HG02970 (cell line): ENCODE data around the gene DIP2C.
"Not testable (repeated sequence)": the region's sequence is repeated elsewhere in the genome, so short reads cannot be mapped to it uniquely, and the experiment has no call there.

Experiments
- ATAC-seq: cut with Tn5 transposase; IDR thresholded peaks from one replicate; pipeline ENCODE4 v1.9.1; 2021; ENCODE audit warnings: mild to moderate bottlenecking, moderate library complexity, moderate number of reproducible peaks; ENCODE audit not compliant: unreplicated experiment, low FRiP score

The DIP2C gene

DNA sequence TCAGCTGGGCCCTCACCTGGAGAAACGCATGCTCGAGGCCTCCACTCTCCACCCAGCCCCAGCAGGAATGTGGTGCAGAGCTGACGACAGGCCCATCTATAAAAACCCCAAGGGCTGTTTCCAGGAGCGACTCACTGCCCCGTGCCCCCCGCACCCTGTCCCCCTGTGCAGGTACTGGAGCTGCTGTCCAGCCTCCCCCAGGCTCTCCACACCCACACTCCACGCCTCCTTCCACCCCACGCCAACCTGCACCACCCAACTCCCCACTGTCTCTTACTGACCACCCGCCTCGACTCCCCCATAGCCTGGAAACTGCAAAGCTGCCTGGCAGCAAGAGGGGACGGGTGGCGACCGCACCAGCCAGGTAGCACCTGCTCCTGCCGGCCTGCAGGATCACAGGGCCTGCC lies 43.3 kb downstream of the DIP2C start:
- ATAC-seq = no peak

- no peak for ATAC-seq
Measured at GRCh38 chr10:644943-645334, 44.5 kb downstream of the DIP2C start.

GRCh38 chr10:644076-644942 lies 45.2 kb downstream of the DIP2C start:
- ATAC-seq = no peak

GRCh38 chr10:642186-642890 lies 47.1 kb downstream of the DIP2C start:
- no peak for ATAC-seq

GRCh38 chr10:641149-642010 lies 48.1 kb downstream of the DIP2C start:
- no peak for ATAC-seq

GRCh38 chr10:640673-641045 lies 48.8 kb downstream of the DIP2C start:
- no peak for ATAC-seq

DNA sequence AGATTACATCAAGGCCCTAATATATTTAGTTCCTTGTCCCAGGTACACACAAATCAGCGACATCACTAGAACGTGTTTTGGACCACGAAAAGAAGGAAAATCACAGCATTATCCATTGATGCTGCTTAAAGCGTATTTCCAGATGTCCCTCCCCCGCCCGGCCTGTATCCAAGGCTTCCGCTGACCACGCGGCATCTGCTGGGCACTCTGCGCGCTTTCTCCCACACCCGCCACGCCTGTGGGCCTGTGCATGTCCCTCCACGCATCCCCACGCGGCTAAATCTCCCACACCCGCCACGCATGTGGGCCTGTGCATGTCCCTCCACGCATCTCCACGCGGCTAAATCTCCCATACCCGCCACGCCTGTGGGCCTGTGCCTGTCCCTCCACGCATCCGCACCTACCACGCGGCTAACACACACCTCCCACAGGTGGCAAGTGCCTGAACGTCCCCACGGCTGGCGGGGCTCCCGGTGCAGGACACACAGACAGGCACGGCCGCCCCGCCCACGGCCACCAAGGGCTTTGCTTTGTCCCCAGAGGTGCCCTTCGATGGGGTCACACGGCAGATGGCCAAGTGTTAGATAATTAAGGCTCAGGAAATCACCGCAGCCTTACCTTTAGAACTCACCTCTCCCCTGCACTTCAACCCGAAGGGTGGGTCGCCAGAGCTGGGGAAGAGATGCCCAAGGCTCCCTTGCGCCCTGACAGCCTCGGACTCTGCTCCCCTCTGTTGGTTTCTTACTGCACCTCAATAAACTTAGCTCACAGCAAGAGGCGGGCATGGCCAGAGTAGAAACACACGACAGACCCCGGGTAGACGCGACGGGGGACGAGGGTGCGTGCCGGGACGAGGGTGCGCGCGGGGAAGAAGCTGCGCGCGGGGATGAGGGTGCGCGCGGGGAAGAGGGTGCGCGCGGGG lies 49.5 kb downstream of the DIP2C start:
- ATAC-seq = no peak

DNA sequence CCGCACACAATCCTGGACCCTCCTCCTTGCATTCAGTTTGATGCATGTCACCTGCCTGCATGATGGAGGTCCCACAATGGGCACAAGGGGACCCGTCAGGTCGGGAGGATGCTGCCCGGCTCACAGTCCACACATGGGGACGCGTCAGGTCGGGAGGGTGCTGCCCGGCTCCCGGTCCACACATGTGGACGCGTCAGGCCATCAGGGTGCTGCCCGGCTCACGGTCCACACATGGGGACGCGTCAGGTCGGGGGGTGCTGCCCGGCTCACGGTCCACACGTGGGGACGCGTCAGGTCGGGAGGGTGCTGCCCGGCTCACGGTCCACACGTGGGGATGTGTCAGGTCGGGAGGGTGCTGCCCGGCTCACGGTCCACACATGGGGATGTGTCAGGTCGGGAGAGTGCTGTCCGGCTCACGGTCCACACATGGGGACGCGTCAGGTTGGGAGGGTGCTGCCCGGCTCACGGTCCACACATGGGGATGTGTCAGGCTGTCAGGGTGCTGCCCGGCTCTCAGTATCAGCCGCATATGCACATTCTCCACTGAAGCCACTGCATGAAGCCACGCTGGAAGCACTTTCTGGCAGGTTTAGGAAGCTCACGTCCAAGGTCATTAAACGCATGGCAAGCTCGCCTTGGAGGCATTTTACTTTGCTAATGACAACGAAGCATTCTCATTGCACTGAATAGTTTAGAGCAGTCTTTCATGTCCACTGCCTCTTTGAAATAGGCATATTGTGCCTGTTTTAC lies 50.3 kb downstream of the DIP2C start:
- no peak for ATAC-seq

DNA sequence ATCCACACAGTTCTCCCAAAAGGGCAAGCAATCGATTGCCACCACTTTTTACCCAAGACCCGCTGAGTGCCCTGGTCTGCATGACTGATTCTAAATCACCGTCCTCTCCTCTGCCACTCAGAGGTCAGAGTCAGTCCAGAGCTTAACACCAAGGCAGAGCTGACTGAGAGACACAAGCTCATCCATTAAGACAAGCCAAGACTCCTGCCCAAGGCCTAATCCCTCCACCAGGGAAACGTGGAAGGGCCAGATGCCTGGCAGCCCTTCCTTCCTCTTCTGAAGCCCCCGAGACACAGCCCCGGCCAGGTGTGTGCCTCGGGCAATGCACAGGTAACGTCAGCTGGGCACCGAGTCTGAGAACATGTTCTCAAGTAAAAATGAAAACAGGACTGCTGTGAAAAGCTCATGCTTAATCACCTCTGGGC lies 51.7 kb downstream of the DIP2C start:
- ATAC-seq = no peak

GRCh38 chr10:637221-637620 lies 52.2 kb downstream of the DIP2C start:
- ATAC-seq = no peak

DNA sequence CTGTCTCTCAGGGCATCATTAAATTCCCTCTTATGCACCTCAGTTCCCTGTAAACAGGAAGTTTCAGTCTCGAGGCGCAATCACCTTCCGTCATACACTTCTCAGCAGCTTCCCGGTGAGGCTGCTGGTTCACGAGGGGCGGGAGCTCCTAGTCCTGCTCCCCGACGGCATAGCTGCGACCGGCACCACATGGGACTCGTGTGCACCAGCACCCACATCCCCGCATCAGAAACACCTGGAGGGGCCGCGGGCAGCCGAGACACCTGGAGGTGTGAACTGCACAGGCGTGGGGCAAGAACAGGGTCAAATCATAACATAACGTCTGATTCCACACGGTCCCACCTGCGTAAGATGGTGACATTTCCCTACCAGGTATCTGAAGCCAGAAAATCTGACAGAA lies 52.7 kb downstream of the DIP2C start:
- no peak for ATAC-seq

DNA sequence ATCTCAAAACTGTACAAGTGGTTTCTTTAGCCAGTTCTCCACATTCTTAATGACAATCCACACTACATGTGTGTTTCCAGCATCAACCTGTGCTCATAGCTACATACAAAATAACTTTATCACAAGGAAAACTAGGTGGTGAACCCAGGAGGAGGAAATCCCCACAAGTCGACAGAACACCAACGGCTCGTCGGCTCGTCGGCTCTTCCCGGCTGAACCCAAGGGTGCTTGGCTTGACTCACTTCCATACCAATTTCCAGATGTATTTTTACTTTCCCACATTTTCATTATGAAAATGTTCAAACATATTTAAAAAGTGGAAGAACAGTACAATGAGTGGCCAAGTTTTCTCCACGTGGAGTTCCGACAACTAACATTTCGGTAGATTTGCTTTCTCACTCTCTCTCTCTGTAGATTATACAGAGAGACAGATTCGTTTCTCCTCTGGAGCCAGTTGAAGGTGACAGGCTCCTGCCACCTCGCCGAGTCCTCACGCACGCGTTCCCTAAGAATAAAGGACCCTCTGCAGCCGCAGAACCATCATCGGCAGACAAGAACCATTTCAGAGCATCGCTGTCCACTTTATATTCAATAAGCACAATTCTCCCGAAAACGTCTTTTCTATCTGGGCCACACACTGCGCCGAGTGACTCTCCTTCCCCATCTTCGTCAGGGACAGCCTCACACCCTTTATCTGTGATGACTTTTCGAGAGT lies 53.3 kb downstream of the DIP2C start:
- no peak for ATAC-seq

DNA sequence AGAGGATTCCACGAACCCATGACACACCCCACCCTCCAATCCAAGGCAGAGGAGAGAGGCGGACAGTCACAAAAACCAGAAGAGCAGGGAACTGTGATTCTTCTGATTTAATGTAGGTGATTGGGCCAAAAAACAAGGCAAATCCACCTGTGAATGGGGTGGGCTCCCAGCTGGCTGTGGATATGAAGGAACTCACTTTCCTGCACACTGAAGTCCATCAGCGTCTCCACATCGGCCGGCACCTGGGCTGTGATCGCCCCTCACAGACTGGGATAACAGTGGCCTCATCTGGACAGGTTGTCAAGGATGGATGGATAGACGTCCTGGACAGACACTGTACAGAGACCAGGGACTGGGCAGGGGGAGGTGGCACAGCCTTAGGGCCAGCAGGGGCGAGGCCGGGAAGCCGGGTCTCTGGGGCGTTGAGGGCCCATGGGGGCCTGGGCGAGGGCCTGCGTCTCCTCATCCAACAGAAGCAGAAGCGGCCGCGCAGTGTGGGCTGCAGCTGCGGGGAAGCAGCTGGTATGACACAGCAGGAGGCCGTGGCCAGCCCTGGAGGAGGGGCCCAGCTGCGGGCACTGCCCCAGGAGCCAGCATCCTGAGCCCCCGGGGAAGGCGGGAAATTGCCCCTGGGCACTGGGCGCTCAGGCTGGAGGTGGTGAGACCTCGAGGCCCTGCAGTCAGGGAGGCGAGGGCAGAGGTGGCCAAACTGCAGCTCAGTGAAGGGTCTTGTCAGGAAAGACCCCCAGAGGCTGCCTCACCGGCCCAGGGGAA lies 54.2 kb downstream of the DIP2C start:
- ATAC-seq = no peak

DNA sequence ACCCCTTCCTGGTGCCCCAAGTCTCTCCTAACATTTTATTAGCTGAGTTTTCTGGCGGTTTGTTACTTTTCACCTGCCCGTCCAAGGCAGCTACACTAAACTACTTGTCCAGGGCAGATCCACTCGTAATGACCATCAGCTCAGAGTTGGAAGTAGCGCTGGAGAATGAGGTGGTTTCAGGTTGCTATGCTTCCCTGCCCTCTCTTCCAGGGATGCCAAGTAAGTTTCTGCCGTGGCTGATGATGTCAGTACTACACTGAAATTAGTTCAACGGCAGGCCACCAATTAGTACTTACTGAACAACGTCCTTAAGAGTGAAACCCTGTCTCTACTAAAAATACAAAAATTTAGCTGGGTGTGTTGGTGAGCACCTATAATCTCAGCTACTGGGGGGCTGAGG lies 55.2 kb downstream of the DIP2C start:
- ATAC-seq = no peak

DNA sequence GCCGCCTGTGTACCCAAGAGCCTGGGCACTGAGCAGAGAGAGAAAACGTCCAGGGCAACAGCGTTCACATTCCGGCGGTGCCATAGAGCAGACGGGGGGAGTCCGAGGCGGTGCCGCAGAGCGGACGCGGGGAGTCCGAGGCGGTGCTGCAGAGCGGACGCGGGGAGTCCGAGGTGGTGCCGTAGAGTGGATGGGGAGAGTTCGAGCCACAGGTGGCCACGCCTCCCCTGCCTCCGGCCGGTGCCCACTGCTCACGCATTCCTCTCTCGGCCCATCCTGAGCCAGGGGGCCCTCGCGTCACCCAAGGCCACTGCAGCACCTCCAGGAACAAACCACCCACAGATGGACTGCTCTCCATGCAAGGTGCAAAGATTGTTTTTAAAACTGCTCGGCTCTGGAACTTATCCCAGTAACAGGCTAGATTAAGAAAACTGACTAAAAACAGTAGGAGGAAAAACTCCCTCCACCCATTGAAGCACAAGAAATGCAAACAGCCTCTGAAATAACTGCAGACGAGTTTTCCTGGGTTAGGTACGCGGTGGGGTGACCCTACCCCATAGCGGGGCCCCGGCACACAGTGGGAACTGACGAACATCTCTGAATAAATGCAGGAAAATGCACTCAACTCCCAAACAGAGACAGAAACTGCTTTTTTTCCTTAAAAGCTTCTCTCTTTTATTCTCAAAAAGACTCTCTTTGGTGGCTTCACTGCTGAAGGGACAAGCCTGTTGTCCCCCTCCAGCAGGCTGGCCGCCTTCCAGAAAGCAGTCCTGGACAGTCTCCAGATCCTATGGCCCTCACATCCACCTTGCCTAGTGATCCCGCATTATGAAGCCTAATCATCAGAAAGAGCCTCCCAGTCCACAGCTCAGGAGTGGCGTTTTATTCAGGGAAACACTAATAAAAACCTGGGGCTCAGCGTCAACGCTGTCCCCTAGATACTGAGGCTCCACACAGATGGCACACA lies 55.9 kb downstream of the DIP2C start:
- ATAC-seq = no peak

- ATAC-seq = not testable (repeated sequence)
Measured at GRCh38 chr10:632807-633177, 56.7 kb downstream of the DIP2C start.
